ENCODE data around the gene EXD1. TPM values are rescaled to one million over a fixed set of nuclear protein-coding genes. Genes with fewer than 3 reads are reported as not detected.
"Not testable (repeated sequence)": the region's sequence is repeated elsewhere in the genome, so short reads cannot be mapped to it uniquely, and the experiment has no call there.

EXD1 gene
- total RNA-seq: not detected in 2 replicates

- Mint-ChIP-seq H3K36me3 (ENCODE audit: low read depth) (no peaks in the 10 kb centered on the region), H3K27ac (peak within 1 kb of the TSS; percentile 93), H3K27me3 (peaks cover 2% of the 10 kb centered on the region), H3K9me3 (no peaks in the 10 kb centered on the region), H3K4me3 (peak within 1 kb of the TSS; percentile 94), H3K4me1 (peaks cover 19% of the 10 kb centered on the region)
- DNase-seq: peak; percentile 99
- intact Hi-C loops (cut with micrococcal nuclease): loop anchor here (1.0 to 2.0 kb wide), 5 partner anchors 52 to 278 kb away; partner anchors contain the start of genes CHAC1, INO80, NUSAP1 and OIP5
These were observed at the start of gene EXD1, which contains the start of gene CHP1 for GRCh38 chr15:41230650-41231421. Gene EXD1, minus strand, starts transcription at chr15:41230757. Its CDS starts 4,182 bp downstream, at chr15:41226575. Gene CHP1, plus strand, starts transcription at chr15:41231268. Its CDS starts 115 bp downstream, at chr15:41231383.

- H3K4me3 Mint-ChIP-seq: no peak overlapping the region
- peaks cover 38% of the 10 kb centered on the region for H3K36me3 Mint-ChIP-seq (ENCODE audit: low read depth)
- no peak for DNase-seq
- H3K27me3 Mint-ChIP-seq: no peaks in the 10 kb centered on the region
- no peaks in the 10 kb centered on the region for H3K9me3 Mint-ChIP-seq
- intact Hi-C loops (cut with micrococcal nuclease): no loop called here
- H3K4me1 Mint-ChIP-seq: peaks cover 18% of the 10 kb centered on the region
- H3K27ac Mint-ChIP-seq: no peak overlapping the region
These were observed 49.2 kb upstream of the EXD1 start for GRCh38 chr15:41279535-41280283.

- no peak overlapping the region for H3K4me3 Mint-ChIP-seq
- H3K9me3 Mint-ChIP-seq: no peaks in the 10 kb centered on the region
- no peak overlapping the region for H3K27ac Mint-ChIP-seq
- H3K36me3 Mint-ChIP-seq (ENCODE audit: low read depth): peaks cover 36% of the 10 kb centered on the region
- peaks cover 13% of the 10 kb centered on the region for H3K4me1 Mint-ChIP-seq
- intact Hi-C loops (cut with micrococcal nuclease): no loop called here
- no peak for DNase-seq
- no peaks in the 10 kb centered on the region for H3K27me3 Mint-ChIP-seq
These were observed 47.8 kb upstream of the EXD1 start for GRCh38 chr15:41278319-41278718.

DNA sequence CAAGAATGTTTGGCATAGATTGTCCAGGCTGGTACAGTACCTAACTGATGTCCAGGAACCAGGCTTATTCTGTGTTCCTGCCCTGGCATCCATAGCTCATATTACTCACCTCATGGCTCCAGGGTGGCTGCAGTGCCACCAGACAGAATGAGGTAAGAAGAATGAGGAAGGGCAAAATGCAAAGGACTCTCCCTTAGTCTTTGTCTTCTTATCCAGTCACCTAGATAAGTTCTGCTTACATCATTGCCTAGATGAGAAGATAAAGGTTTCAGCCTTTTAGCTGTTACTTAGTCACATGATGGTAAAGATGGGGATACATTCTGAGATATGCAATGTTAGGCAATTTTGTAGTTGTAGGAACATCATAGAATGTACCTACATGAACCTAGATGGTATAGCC is 46.3 kb upstream of the EXD1 start:
- H3K9me3 Mint-ChIP-seq: no peaks in the 10 kb centered on the region
- H3K27me3 Mint-ChIP-seq: no peaks in the 10 kb centered on the region
- no peak overlapping the region for H3K4me3 Mint-ChIP-seq
- no peak for DNase-seq
- peaks cover 3% of the 10 kb centered on the region for H3K4me1 Mint-ChIP-seq
- intact Hi-C loops (cut with micrococcal nuclease): no loop called here
- H3K36me3 Mint-ChIP-seq (ENCODE audit: low read depth): peaks cover 37% of the 10 kb centered on the region
- no peak overlapping the region for H3K27ac Mint-ChIP-seq

- Mint-ChIP-seq H3K4me3 (no peak overlapping the region), H3K27me3 (no peaks in the 10 kb centered on the region), H3K9me3 (no peaks in the 10 kb centered on the region), H3K4me1 (no peaks in the 10 kb centered on the region), H3K36me3 (ENCODE audit: low read depth) (peaks cover 32% of the 10 kb centered on the region), H3K27ac (no peak overlapping the region)
- DNase-seq: no peak
- intact Hi-C loops (cut with micrococcal nuclease): no loop called here
These were observed 39.3 kb upstream of the EXD1 start for GRCh38 chr15:41269887-41270286.

DNA sequence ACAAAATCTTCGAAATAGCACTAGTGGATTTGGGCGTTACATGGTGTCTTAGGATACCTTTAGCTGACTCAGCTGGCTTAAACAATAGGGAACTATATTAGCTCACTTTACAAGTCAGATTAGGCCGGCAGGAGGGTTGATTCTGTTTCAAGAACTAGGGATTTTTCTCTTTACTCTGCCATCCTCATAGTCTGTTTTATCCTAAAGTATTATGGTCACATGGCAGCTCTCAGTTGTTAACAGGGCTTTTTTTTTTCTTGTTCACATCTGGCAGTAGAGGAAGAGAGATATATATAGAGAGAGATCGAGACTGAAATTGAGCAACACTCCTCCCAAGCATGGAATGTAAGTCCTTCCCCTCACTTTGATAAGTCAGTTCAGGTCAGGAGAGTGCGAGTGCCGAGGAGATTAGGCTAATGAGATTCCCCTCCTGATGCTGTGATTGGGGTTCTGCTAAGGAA is 33.4 kb upstream of the EXD1 start:
- Mint-ChIP-seq H3K36me3 (ENCODE audit: low read depth) (peaks cover 26% of the 10 kb centered on the region), H3K27ac (no peak overlapping the region), H3K4me1 (peaks cover 3% of the 10 kb centered on the region), H3K27me3 (no peaks in the 10 kb centered on the region), H3K4me3 (no peak overlapping the region), H3K9me3 (no peaks in the 10 kb centered on the region)
- DNase-seq: no peak
- intact Hi-C loops (cut with micrococcal nuclease): no loop called here

GRCh38 chr15:41262571-41262970 is 32.0 kb upstream of the EXD1 start:
- intact Hi-C loops (cut with micrococcal nuclease): no loop called here
- no peak for DNase-seq
- no peak overlapping the region for H3K4me3 Mint-ChIP-seq
- H3K36me3 Mint-ChIP-seq (ENCODE audit: low read depth): peaks cover 32% of the 10 kb centered on the region
- H3K9me3 Mint-ChIP-seq: no peaks in the 10 kb centered on the region
- H3K27ac Mint-ChIP-seq: no peak overlapping the region
- H3K4me1 Mint-ChIP-seq: peaks cover 5% of the 10 kb centered on the region
- no peaks in the 10 kb centered on the region for H3K27me3 Mint-ChIP-seq

DNA sequence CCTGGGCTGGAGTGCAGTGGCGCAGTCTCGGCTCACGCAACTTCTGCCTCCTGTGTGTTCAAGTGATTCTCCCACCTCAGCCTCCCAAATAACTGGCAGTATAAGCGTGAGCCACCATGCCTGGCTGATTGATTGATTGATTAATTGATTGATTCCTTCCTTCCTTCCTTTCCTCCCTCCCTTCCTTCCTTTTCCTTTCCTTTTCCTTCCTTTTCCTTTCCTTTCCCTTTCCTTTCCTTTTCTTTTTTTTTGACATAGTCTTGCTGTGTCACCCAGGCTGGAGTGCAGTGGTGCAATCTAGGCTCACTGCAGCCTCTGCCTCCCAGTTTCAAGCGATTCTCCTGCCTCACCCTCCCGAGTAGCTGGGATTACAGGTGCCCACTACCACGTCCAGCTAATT is 30.4 kb upstream of the EXD1 start:
- intact Hi-C loops (cut with micrococcal nuclease); H3K4me3 Mint-ChIP-seq; H3K27ac Mint-ChIP-seq; H3K9me3 Mint-ChIP-seq; DNase-seq; H3K27me3 Mint-ChIP-seq; H3K4me1 Mint-ChIP-seq: not testable (repeated sequence)
- peaks cover 26% of the 10 kb centered on the region for H3K36me3 Mint-ChIP-seq (ENCODE audit: low read depth)

- intact Hi-C loops (cut with micrococcal nuclease): no loop called here
- H3K9me3 Mint-ChIP-seq: no peaks in the 10 kb centered on the region
- H3K27ac Mint-ChIP-seq: no peak overlapping the region
- no peak for DNase-seq
- H3K36me3 Mint-ChIP-seq (ENCODE audit: low read depth): peaks cover 25% of the 10 kb centered on the region
- H3K4me3 Mint-ChIP-seq: no peak overlapping the region
- peaks cover 5% of the 10 kb centered on the region for H3K4me1 Mint-ChIP-seq
- no peaks in the 10 kb centered on the region for H3K27me3 Mint-ChIP-seq
These were observed 29.1 kb upstream of the EXD1 start for GRCh38 chr15:41259546-41260189.

- peaks cover 25% of the 10 kb centered on the region for H3K36me3 Mint-ChIP-seq (ENCODE audit: low read depth)
- H3K9me3 Mint-ChIP-seq: no peaks in the 10 kb centered on the region
- no peak overlapping the region for H3K4me3 Mint-ChIP-seq
- no peaks in the 10 kb centered on the region for H3K27me3 Mint-ChIP-seq
- intact Hi-C loops (cut with micrococcal nuclease): no loop called here
- DNase-seq: no peak
- no peak overlapping the region for H3K27ac Mint-ChIP-seq
- H3K4me1 Mint-ChIP-seq: peaks cover 8% of the 10 kb centered on the region
These were observed 28.4 kb upstream of the EXD1 start for GRCh38 chr15:41258750-41259471.

DNA sequence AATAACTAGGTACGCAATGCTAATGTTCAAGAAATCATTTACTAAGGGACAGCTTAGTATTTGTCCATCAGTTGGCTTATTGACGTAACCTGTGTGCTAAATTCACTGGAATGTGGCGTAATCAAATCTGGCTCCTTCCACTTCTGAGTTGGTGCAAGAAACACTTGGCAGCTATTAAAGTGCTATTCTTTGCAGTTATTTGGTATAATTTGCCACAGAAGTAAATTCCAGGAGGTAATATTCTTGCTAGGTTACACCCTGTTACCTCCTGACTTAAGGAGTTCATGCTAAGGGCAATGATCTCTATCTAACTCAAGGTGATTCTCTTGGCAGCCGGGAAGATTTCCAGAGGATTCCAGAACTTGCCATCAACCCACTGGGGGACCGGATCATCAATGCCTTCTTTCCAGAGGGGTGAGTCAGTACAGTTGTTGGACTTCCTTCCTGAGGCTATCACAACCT is 26.1 kb upstream of the EXD1 start:
- DNase-seq: no peak
- peaks cover 17% of the 10 kb centered on the region for H3K36me3 Mint-ChIP-seq (ENCODE audit: low read depth)
- no peak overlapping the region for H3K4me3 Mint-ChIP-seq
- intact Hi-C loops (cut with micrococcal nuclease): no loop called here
- no peaks in the 10 kb centered on the region for H3K27me3 Mint-ChIP-seq
- peaks cover 8% of the 10 kb centered on the region for H3K4me1 Mint-ChIP-seq
- no peak overlapping the region for H3K27ac Mint-ChIP-seq
- no peaks in the 10 kb centered on the region for H3K9me3 Mint-ChIP-seq

DNA sequence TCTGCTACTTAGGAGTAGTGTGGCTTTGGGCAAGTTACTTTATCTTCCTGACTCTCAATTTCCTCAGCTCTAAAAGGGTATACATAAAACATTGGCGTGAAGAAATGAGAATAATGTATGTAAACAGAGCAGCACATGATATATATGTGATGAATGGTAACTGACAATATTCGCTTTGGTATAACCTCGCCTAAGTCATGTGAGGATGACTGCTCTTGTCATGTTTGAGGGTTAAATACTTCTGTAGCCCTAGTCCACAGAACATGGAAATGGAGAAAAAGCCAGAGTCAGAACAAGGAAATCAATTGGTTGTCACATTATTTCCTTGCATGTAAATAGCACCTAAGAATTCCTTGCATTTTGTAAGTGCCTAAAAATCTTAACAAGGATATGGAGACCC is 25.5 kb upstream of the EXD1 start:
- H3K9me3 Mint-ChIP-seq: no peaks in the 10 kb centered on the region
- intact Hi-C loops (cut with micrococcal nuclease): no loop called here
- DNase-seq: no peak
- H3K4me1 Mint-ChIP-seq: peaks cover 8% of the 10 kb centered on the region
- peaks cover 17% of the 10 kb centered on the region for H3K36me3 Mint-ChIP-seq (ENCODE audit: low read depth)
- H3K4me3 Mint-ChIP-seq: no peak overlapping the region
- H3K27me3 Mint-ChIP-seq: no peaks in the 10 kb centered on the region
- no peak overlapping the region for H3K27ac Mint-ChIP-seq

- Mint-ChIP-seq H3K4me3 (no peak overlapping the region), H3K36me3 (ENCODE audit: low read depth) (peaks cover 14% of the 10 kb centered on the region), H3K27ac (no peak overlapping the region), H3K27me3 (no peaks in the 10 kb centered on the region), H3K4me1 (peaks cover 8% of the 10 kb centered on the region), H3K9me3 (no peaks in the 10 kb centered on the region)
- no peak for DNase-seq
- intact Hi-C loops (cut with micrococcal nuclease): no loop called here
These were observed 24.0 kb upstream of the EXD1 start for GRCh38 chr15:41254560-41254959.
